ENCODE measurements around the gene GLS.

GLS gene

DNA sequence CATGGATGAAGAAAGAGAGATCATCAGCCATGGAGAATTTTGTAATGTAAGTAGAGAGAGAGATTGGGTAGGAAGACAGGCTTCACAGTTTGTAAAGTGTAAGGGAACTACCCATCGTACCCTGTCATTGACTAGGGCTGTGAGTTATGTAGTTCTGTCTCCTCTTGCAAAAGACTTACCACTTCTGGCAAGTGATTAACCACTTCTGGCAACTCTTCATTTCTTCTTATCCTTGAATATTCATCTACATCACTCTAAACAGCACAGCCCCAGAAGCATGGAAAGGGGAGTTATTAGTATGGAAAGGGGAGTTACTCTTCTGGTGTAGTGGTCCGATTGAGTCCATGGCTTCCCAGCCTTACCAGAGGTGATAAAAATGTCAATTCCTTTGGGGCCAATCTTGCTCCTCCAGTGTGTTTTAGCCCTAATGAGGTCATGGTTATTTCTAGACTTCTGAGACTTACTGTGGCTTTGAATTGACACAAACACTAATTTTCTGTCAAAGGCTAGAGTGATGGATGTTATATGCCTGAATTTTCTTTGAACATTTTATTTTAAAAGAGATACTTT lies 81.4 kb downstream of the GLS start:
- no peak for DNase-seq (ENCODE audit: low read depth in 1 of 2, low spot score in 1 of 2)
- in situ Hi-C loops (cut with HindIII; ENCODE audit: low pct_unique_long_range_greater_than_20kb, low sequenced_read_pairs) = no loop called here
- no peak for TF ChIP-seq JUND (IDR thresholded peaks at IDR 0.05; ENCODE audit: low read depth)

DNA sequence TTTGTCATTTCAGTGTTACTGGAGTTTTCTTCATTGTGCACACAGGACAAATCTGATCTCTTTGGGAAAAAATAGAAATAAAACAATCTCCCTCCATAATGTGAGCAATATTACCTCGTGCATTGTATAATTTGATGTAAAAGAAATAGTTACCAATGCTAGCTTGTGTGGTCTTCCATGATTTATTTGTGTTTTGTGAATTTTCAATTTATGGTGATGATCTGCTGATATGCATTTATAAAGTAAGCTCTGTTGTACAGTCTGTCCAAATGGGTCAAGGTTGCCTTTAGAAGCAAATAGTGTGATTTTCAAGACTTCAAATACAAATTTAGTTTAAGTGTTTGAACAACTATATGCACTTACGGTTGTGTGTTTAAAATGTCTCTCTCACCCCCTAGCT lies 82.5 kb downstream of the GLS start:
- DNase-seq (ENCODE audit: low read depth in 1 of 2, low spot score in 1 of 2) = no peak
- TF ChIP-seq JUND (IDR thresholded peaks at IDR 0.05; ENCODE audit: low read depth) = no peak
- in situ Hi-C loops (cut with HindIII; ENCODE audit: low pct_unique_long_range_greater_than_20kb, low sequenced_read_pairs) = no loop called here

DNA sequence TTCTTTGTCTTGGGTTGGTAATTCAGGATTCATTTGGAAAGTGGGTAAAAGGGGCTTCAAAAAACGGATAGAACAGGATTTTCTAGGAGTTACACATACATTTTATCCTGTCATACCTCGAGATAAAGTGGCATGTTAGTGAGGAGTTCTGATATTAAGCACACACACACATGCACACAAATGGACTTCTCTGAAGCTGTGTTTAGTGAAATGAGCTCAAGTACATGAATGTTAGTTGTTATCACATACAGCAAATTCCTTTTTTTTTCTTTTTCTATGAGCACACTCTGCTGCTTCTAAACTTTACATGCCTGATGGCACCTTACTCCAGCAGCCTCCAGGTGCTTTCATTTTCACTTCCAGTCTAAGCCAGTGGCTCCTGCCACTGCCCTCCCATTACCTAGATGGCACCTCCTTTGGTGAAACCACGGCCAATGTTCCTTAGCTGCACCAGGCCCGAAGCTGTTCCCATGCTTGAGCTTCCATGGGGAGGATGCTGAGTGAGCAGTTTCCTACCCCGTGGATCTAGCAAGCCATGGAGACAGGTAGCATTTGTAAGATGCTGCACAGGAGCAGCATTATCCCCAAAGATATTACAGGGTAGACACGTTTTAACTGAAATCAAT lies 83.7 kb downstream of the GLS start:
- in situ Hi-C loops (cut with HindIII; ENCODE audit: low pct_unique_long_range_greater_than_20kb, low sequenced_read_pairs) = no loop called here
- DNase-seq (ENCODE audit: low read depth in 1 of 2, low spot score in 1 of 2) = no peak
- no peak for TF ChIP-seq JUND (IDR thresholded peaks at IDR 0.05; ENCODE audit: low read depth)

DNA sequence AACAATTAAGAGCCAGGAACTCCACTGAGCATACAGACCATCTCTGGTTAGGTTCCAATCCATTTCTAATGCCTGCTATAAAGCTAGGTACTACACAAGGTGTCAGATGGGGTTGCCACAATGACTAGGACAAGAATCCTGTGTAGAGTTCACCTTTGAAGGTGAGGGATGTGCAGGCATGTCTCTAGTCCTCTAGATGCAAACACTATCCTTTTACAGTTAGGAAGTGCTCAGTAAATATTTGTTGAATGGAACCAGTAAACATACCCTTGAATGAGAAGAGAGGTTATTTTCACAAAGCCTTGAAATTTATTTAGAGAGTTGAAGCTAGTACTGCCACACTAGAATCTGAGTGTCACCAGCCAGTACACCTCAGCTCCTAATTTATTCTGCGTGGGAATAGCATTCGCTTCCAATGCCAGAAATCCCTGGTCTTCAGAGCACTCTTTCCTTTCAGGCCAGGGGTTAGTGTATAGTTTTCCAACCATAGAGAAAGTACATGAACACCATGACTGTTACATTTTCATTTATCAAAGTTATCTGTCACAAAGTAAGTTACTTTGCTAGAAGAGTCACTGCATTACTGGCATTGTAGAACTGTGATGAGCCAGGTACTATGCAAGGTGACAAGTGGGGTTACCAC lies 85.1 kb downstream of the GLS start:
- DNase-seq (ENCODE audit: low read depth in 1 of 2, low spot score in 1 of 2) = no peak
- in situ Hi-C loops (cut with HindIII; ENCODE audit: low pct_unique_long_range_greater_than_20kb, low sequenced_read_pairs) = no loop called here
- TF ChIP-seq JUND (IDR thresholded peaks at IDR 0.05; ENCODE audit: low read depth) = no peak

DNA sequence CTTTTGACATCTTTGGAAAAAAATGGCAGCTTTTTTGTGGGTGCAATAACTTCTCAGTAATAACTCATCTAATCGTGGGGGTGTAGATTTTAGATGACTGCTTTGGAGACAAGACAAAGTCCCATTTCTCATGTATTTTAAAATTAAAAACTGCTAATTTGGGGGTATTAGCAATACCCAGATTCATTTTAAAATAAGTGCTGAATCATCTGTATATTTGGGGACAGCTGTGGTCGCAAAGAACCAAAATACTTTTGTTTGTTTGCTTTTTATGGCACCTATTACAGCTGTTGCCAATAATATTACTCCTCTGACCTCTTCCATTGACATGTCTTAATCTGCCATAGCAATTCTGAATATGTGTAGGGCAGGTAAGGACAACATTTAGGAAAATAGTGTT lies 87.9 kb downstream of the GLS start:
- in situ Hi-C loops (cut with HindIII; ENCODE audit: low pct_unique_long_range_greater_than_20kb, low sequenced_read_pairs) = no loop called here
- TF ChIP-seq JUND (IDR thresholded peaks at IDR 0.05; ENCODE audit: low read depth) = no peak
- DNase-seq (ENCODE audit: low read depth in 1 of 2, low spot score in 1 of 2) = no peak

DNA sequence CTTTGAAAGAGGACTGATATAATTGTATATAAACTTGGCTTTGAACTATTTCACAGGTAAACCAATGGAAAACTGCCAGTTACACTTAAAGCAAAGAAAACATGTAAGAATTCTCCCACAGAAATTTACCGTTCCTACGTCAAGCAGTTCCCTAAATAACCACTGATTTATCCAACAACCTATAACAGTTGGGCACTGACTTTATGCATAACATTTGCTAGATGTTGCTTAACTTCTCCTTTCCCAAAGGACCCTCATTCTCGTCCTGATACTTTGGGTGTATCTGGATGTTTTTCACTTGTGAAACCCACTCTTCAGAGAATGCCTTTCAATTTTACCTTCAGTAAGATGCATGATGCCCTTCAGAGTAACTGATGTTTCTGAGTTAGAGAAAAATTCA lies 89.5 kb downstream of the GLS start:
- in situ Hi-C loops (cut with HindIII; ENCODE audit: low pct_unique_long_range_greater_than_20kb, low sequenced_read_pairs) = no loop called here
- DNase-seq (ENCODE audit: low read depth in 1 of 2, low spot score in 1 of 2) = no peak
- no peak for TF ChIP-seq JUND (IDR thresholded peaks at IDR 0.05; ENCODE audit: low read depth)

DNA sequence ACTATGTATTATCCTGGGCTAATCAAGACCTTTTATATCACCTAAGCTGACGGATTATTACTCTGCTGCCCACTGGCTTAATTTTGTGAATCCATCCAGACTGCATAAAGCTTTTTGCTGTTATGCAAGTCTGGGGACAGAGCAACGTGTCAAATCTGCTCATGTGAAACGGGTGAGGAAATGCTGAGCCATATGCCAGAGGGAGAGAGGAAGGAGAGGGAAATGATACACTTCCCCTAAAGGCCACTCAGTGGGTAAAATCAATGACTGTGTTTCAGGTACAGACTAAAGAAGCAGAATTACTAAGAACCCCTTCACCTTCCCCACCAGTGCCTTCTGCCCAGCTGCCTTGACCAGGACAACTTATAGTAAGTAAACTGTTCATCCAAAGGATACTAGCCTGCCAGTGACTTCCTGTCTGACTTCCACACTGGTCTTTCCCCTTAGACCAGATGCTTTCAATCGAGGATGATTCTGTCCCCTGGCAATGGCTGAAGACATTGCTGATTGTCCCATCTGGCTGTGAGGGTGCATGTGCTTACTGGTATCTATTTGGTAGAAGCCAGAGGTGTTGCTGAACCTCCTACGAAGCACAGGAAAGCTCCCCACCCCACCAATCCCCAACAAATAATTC lies 90.4 kb downstream of the GLS start:
- DNase-seq (ENCODE audit: low read depth in 1 of 2, low spot score in 1 of 2) = no peak
- in situ Hi-C loops (cut with HindIII; ENCODE audit: low pct_unique_long_range_greater_than_20kb, low sequenced_read_pairs) = no loop called here
- TF ChIP-seq JUND (IDR thresholded peaks at IDR 0.05; ENCODE audit: low read depth) = no peak

DNA sequence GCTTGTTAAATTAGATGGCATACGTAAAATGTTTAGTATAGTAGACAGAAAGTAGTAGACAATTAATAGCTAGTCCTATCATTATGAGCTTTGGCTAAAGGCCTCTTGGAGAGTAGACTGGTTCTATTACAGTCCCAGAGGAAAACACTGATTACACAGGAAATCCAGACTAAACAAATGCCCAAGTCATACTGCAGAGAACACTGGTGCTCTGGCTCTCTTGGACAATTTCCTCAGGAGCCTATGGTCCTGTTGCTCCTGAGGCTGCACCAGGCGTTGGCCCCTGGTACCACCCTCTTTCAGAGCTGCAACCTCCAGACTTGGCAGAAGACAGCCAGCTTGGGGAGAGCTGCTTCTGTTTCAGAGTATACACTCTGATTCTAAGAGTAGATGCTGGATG lies 91.6 kb downstream of the GLS start:
- in situ Hi-C loops (cut with HindIII; ENCODE audit: low pct_unique_long_range_greater_than_20kb, low sequenced_read_pairs) = no loop called here
- TF ChIP-seq JUND (IDR thresholded peaks at IDR 0.05; ENCODE audit: low read depth) = no peak
- DNase-seq (ENCODE audit: low read depth in 1 of 2, low spot score in 1 of 2) = no peak

DNA sequence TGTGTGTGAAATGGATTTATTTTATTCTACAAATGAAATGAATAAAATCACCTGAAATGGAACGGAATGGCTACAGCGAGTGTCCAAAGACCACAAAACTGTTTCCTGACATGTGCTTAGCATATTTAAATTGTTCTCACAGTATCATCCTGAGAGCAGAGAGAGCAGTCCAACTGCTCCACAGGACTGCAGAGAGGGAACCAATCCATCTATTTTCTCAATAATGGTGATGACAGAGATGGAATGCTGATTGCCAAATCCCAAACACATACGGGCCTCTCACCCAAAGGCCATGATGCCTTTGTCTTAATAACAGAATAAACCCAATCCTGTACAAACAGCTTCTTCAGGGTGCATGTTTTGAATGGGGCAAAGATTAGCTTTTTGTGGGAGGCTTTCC lies 92.2 kb downstream of the GLS start:
- DNase-seq (ENCODE audit: low read depth in 1 of 2, low spot score in 1 of 2) = no peak
- in situ Hi-C loops (cut with HindIII; ENCODE audit: low pct_unique_long_range_greater_than_20kb, low sequenced_read_pairs) = no loop called here
- no peak for TF ChIP-seq JUND (IDR thresholded peaks at IDR 0.05; ENCODE audit: low read depth)

DNA sequence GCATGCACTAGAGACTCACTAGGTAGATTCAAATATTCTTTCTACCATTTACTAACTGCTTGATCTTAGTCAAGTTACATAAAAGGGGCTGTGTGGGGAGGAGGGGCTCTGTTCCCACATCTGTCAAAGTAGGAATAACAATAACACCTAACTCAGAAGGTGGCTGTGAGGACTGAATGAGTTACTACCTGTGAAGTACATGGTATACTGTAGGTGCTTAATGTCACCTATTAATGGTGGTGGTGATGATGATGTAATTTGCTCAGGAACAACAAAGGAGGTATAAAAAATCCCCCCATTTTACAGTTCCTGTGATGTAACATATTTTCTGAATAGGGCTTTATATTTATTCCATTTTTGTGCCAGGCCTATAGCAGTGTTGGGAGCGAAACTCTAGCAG lies 92.6 kb downstream of the GLS start:
- in situ Hi-C loops (cut with HindIII; ENCODE audit: low pct_unique_long_range_greater_than_20kb, low sequenced_read_pairs) = no loop called here

DNA sequence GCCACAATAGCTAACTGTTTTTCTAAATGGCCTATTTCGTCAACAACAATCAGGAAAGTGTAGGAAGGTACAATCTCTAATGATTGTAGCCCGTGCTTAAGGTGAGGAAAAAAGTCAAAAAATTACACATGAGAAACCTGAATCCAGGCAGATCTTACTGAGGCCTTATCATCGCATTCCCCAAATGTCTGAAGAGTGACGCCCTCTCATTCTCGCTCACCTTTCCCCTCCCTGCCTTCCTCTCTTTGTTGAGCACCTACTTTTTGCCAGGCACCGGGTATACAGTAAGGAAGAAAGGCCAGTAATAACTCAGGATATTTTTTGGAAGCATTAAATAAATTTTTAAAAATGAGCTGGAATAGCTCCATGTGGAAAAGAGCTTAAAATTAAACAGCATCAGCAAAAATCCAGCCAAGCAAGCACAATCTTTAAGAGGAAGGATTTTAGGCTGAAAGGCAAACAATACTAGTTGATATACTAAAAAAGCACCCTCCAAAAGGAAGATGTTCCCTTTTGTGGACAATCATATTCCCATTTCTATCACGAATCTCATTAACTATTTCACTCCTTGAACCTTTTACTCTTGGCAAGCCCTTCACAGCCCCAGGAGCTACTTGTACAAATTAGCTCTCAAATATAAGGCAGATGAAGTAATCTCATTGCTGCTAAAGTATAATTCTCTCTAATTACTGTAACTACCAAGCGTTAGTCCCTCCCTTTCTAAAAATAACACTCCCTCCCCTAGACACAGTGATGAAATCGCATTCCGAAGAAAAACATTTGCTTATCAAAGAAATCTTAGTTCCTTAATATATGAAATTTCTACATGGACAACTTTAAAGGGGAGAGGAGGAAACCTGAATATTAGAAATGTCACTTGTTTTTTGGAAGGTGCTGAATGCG lies 93.4 kb downstream of the GLS start:
- no peak for DNase-seq (ENCODE audit: low read depth in 1 of 2, low spot score in 1 of 2)
- in situ Hi-C loops (cut with HindIII; ENCODE audit: low pct_unique_long_range_greater_than_20kb, low sequenced_read_pairs) = no loop called here
- no peak for TF ChIP-seq JUND (IDR thresholded peaks at IDR 0.05; ENCODE audit: low read depth)

More for the DNA sequence above, 92.6 kb downstream of the GLS start:
- DNase-seq (ENCODE audit: low read depth in 1 of 2, low spot score in 1 of 2) = no peak
- no peak for TF ChIP-seq JUND (IDR thresholded peaks at IDR 0.05; ENCODE audit: low read depth)

DNA sequence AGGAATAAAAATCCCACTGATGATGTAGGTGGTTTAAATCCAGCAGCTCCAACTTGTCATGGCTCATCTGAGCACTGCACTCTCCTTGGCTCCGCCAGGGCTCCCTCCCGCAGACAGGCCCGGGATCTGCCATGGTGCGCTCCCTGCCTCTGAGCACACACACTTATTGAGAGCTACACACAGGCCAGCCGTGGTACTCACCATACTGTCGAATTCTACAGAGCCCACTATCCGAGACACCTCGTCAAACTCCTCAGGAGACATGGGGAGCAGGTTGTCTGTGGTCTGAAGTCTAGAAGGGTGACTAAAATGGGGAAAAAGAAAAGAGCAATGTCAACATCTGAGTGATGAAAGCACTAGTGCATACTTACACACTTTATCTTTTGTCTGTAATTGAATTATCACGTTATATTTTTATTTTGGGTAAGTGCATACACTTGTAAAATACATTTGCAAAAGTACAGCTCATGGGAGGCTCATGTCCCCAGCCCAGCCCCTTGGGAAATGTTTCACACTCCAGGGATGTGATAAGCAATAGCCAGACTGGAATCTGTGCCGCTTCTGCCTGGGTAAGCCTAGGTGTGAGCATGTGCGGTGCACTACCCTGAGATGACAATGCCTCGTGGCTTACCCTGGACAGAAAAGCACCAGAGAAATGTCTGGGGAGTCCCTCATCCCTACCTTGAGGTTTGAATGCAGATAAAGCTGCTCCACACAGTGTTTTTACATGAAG lies 94.2 kb downstream of the GLS start:
- no peak for DNase-seq (ENCODE audit: low read depth in 1 of 2, low spot score in 1 of 2)
- in situ Hi-C loops (cut with HindIII; ENCODE audit: low pct_unique_long_range_greater_than_20kb, low sequenced_read_pairs) = no loop called here
- TF ChIP-seq JUND (IDR thresholded peaks at IDR 0.05; ENCODE audit: low read depth) = no peak
